ENCODE results near the gene FARSB. TPM values are rescaled to one million over a fixed set of nuclear protein-coding genes. Genes with fewer than 3 reads are reported as not detected.

FARSB gene
- total and polyA plus RNA-seq, 3 donors from 2014 or later = 14.1 to 35.0 (median 22.8) TPM

GRCh38 chr2:222635295-222635694, 20.6 kb downstream of the FARSB start:
- 89 to 93% methylated on average over 1 of the region's 1 CpG for WGBS, 2 donors

GRCh38 chr2:222627764-222628163, 28.1 kb downstream of the FARSB start:
- no peak overlapping the region for H3K27ac ChIP-seq
- H3K36me3 ChIP-seq (ENCODE audit: low read depth, missing control alignments) = no peaks in the 10 kb centered on the region
- WGBS, 2 donors = 77 to 87% methylated on average over 5 of the region's 5 CpGs
- no peak overlapping the region for H3K4me3 ChIP-seq
- TF ChIP-seq CTCF (IDR thresholded peaks at IDR 0.05) (no peak), POLR2A (IDR thresholded peaks at IDR 0.05) (no peak)
- H3K27me3 ChIP-seq = no peaks in the 10 kb centered on the region
- DNase-seq = no peak
- no peaks in the 10 kb centered on the region for H3K9me3 ChIP-seq
- intact Hi-C loops (cut with DNase I; ENCODE audit: low total_unique reads) = no loop called here
- H3K4me1 ChIP-seq = no peaks in the 10 kb centered on the region

More at GRCh38 chr2:222635295-222635694, 20.6 kb downstream of the FARSB start:
- H3K4me3 ChIP-seq = no peak overlapping the region
- H3K27me3 ChIP-seq = no peaks in the 10 kb centered on the region
- TF ChIP-seq POLR2A (IDR thresholded peaks at IDR 0.05) (no peak), CTCF (IDR thresholded peaks at IDR 0.05) (no peak)
- intact Hi-C loops (cut with DNase I; ENCODE audit: low total_unique reads) = no loop called here
- no peaks in the 10 kb centered on the region for H3K9me3 ChIP-seq
- no peak for DNase-seq
- no peaks in the 10 kb centered on the region for H3K36me3 ChIP-seq (ENCODE audit: low read depth, missing control alignments)
- no peak overlapping the region for H3K27ac ChIP-seq
- no peaks in the 10 kb centered on the region for H3K4me1 ChIP-seq

GRCh38 chr2:222623756-222624309, 32.1 kb downstream of the FARSB start:
- Histone ChIP-seq H3K27me3 (no peaks in the 10 kb centered on the region), H3K4me3 (no peak overlapping the region), H3K36me3 (ENCODE audit: low read depth, missing control alignments) (no peaks in the 10 kb centered on the region), H3K27ac (no peak overlapping the region), H3K9me3 (no peaks in the 10 kb centered on the region), H3K4me1 (no peaks in the 10 kb centered on the region)
- WGBS, 2 donors = 80 to 84% methylated on average over 6 of the region's 6 CpGs
- no peak for DNase-seq
- intact Hi-C loops (cut with DNase I; ENCODE audit: low total_unique reads) = no loop called here
- TF ChIP-seq CTCF (IDR thresholded peaks at IDR 0.05) = no peak
- no peak for TF ChIP-seq POLR2A (IDR thresholded peaks at IDR 0.05)

GRCh38 chr2:222622910-222623309, 33.0 kb downstream of the FARSB start:
- no peaks in the 10 kb centered on the region for H3K36me3 ChIP-seq (ENCODE audit: low read depth, missing control alignments)
- H3K4me1 ChIP-seq = no peaks in the 10 kb centered on the region
- no peak overlapping the region for H3K4me3 ChIP-seq
- no peaks in the 10 kb centered on the region for H3K27me3 ChIP-seq
- WGBS, 2 donors = 84 to 93% methylated on average over 2 of the region's 2 CpGs
- H3K27ac ChIP-seq = no peak overlapping the region
- H3K9me3 ChIP-seq = no peaks in the 10 kb centered on the region
- intact Hi-C loops (cut with DNase I; ENCODE audit: low total_unique reads) = no loop called here
- TF ChIP-seq CTCF (IDR thresholded peaks at IDR 0.05) (no peak), POLR2A (IDR thresholded peaks at IDR 0.05) (no peak)
- DNase-seq = no peak

DNA sequence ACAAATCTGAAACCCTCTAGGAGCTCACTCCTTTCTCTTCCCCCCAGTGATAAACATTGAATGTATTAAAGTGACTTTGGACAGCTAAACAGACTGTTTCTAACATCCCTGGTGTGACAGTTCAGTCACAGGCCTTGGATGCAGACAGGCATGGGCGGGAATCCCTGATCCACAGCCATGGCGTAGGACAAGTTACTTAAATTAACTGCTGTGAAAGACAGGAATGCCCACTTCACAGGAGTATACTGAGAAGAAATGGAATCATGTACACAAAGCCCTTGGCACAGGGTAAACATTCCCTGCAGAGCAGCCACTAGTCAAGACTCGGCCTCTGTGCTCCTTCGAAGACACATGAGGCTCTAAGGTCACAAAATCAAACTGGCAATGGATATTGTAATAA, 34.0 kb downstream of the FARSB start:
- Histone ChIP-seq H3K9me3 (no peaks in the 10 kb centered on the region), H3K27me3 (no peaks in the 10 kb centered on the region), H3K36me3 (ENCODE audit: low read depth, missing control alignments) (no peaks in the 10 kb centered on the region), H3K4me1 (no peaks in the 10 kb centered on the region), H3K27ac (no peak overlapping the region), H3K4me3 (no peak overlapping the region)
- TF ChIP-seq POLR2A (IDR thresholded peaks at IDR 0.05) (no peak), CTCF (IDR thresholded peaks at IDR 0.05) (no peak)
- intact Hi-C loops (cut with DNase I; ENCODE audit: low total_unique reads) = no loop called here
- DNase-seq = no peak
- 84 to 96% methylated on average over 4 of the region's 4 CpGs for WGBS, 2 donors
